Measurements from ENCODE around the gene PFAS.
"Not testable (repeated sequence)": the region's sequence is repeated elsewhere in the genome, so short reads cannot be mapped to it uniquely, and the experiment has no call there.

PFAS gene

DNA sequence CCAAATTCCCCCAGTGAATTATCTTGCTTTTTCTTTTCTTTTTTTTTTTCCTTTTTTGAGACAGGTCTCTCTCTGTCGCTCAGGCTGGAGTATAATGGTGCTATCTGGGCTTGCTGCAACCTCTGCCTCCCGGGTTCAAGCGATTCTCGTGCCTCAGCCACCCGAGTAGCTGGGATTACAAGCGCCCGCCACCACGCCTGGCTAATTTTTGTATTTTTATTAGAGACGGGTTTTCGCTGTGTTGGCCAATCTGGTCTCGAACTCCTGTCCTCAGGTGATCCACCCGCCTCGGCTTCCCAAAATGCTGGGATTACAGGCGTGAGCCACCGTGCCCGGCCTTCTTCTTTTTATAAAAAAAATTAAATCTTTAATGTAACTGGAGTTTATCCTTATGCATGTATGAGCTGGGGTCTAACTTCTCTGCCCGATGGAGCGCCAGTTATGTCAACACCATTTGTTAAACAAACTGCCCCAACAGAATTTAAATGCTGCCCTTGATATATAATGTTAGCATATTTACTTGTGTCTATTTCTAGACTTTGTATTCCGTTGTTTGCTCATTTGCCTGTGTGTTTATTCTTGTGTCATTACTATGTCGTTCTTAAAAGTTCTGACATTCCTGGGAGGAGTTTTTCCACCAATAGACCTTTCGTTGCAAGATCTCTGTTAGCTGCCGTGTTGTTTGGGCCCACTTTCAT lies 38.2 kb upstream of the PFAS start:
- peak overlapping the region; percentile 77 to 82 for H3K27ac ChIP-seq
- TF ChIP-seq, protein P1, sequence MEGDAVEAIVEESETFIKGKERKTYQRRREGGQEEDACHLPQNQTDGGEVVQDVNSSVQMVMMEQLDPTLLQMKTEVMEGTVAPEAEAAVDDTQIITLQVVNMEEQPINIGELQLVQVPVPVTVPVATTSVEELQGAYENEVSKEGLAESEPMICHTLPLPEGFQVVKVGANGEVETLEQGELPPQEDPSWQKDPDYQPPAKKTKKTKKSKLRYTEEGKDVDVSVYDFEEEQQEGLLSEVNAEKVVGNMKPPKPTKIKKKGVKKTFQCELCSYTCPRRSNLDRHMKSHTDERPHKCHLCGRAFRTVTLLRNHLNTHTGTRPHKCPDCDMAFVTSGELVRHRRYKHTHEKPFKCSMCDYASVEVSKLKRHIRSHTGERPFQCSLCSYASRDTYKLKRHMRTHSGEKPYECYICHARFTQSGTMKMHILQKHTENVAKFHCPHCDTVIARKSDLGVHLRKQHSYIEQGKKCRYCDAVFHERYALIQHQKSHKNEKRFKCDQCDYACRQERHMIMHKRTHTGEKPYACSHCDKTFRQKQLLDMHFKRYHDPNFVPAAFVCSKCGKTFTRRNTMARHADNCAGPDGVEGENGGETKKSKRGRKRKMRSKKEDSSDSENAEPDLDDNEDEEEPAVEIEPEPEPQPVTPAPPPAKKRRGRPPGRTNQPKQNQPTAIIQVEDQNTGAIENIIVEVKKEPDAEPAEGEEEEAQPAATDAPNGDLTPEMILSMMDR (IDR thresholded peaks at IDR 0.05) = no peak
- H3K4me1 ChIP-seq = peaks cover 0 to 14% (median 8%) of the 10 kb centered on the region in 4 donors
- peak overlapping the region; percentile 58 to 63 for H3K4me3 ChIP-seq
- no peaks in the 10 kb centered on the region for H3K9me3 ChIP-seq
- intact Hi-C loops (cut with DNase I; ENCODE audit: low total_unique reads) = no loop called here
- DNase-seq = no peak
- H3K36me3 ChIP-seq = no peaks in the 10 kb centered on the region
- H3K27me3 ChIP-seq = no peaks in the 10 kb centered on the region

DNA sequence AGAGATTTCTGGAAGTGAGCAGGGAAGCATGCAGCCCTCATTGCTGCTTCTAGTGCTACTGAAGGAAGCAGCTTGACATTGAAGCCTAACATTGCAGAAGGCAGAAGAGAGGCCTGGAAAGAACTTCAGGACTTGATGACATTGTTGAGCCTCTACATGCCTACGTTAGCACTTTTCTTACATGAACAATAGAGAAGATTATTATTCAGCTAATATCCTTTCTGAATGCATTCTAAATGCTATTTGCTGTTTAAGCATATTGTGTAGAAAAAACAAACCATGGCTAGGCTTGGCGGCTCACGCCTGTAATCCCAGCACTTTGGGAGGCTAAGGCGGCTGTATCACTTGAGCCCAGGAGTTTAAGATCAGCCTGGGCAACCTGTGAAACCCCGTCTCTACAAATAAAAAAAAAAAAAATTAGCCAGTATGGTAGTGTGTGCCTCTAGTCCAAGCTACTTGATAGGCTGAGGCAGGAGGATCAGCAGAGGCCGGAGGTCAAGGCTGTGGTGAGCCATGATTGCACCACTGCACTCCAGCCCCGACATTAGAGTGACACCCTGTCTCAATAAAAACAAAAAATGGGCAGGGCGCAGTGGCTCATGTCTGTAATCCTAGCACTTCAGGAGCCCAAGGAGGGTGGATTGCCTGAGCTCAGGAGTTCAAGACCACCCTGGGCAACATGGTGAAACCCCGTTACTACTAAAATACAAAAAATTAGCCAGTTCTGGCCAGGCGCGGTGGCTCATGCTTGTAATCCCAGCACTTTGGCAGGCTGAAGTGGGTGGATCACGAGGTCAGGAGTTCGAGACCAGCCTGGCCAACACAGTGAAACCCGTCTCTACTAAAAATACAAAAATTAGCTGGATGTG lies 36.5 kb upstream of the PFAS start:
- Histone ChIP-seq H3K36me3 (no peaks in the 10 kb centered on the region), H3K27me3 (no peaks in the 10 kb centered on the region), H3K9me3 (no peaks in the 10 kb centered on the region), H3K4me3 (no peak overlapping the region), H3K27ac (no peak overlapping the region), H3K4me1 (peaks cover 0 to 14% (median 8%) of the 10 kb centered on the region in 4 donors)
- intact Hi-C loops (cut with DNase I; ENCODE audit: low total_unique reads) = no loop called here
- TF ChIP-seq, protein P1 (IDR thresholded peaks at IDR 0.05) = no peak
- DNase-seq = no peak

DNA sequence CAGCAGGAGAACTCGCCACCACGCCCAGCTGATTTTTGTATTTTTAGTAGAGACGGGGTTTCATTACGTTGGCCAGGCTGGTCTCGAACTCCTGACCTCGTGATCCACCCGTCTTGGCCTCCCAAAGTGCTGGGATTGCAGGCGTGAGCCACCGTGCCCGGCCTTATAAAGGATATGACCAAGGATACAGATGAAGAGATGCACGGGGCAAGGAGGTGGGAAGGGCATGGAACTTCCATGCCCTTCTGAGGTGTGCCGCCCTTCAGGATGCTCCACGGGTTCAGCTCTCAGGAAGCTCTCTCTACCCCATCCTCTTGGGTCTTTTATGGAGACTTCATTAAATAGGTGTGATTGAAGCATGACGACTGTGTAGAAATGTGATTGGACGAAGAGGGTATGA lies 35.1 kb upstream of the PFAS start:
- H3K9me3 ChIP-seq; DNase-seq; intact Hi-C loops (cut with DNase I; ENCODE audit: low total_unique reads): not testable (repeated sequence)

GRCh38 chr17:8220783-8221662 lies 28.1 kb upstream of the PFAS start:
- Histone ChIP-seq H3K36me3 (no peaks in the 10 kb centered on the region), H3K4me3 (peak overlapping the region; percentile 64 to 69), H3K27me3 (no peaks in the 10 kb centered on the region), H3K9me3 (no peaks in the 10 kb centered on the region), H3K4me1 (peaks cover 0 to 21% (median 12%) of the 10 kb centered on the region in 4 donors), H3K27ac (peak overlapping the region; percentile 96 to 99)
- TF ChIP-seq, protein P1 (IDR thresholded peaks at IDR 0.05) = no peak
- DNase-seq = peak; percentile 95 to 96
- intact Hi-C loops (cut with DNase I; ENCODE audit: low total_unique reads) = no loop called here

More for the DNA sequence above, 35.1 kb upstream of the PFAS start:
- H3K4me1 ChIP-seq = peaks cover 0 to 14% (median 8%) of the 10 kb centered on the region in 4 donors
- not testable (repeated sequence) for H3K27ac ChIP-seq, H3K4me3 ChIP-seq, H3K27me3 ChIP-seq, H3K36me3 ChIP-seq

- Histone ChIP-seq H3K9me3 (no peaks in the 10 kb centered on the region), H3K4me1 (peaks cover 0 to 27% (median 13%) of the 10 kb centered on the region in 4 donors), H3K27ac (peak overlapping the region; percentile 96 to 99), H3K4me3 (peak overlapping the region; percentile 64 to 69), H3K36me3 (no peaks in the 10 kb centered on the region), H3K27me3 (no peaks in the 10 kb centered on the region)
- peak; percentile 93 for DNase-seq
- TF ChIP-seq, protein P1 (IDR thresholded peaks at IDR 0.05) = no peak
- intact Hi-C loops (cut with DNase I; ENCODE audit: low total_unique reads) = loop anchor here (1.0 kb wide), 1 partner anchor 36 kb away; no protein-coding TSS in a partner anchor
These were observed 27.3 kb upstream of the PFAS start for GRCh38 chr17:8221663-8222379.

All from tibial artery (tissue), 4 donors.